NCI-H2107 treated with DMSO at 0.1 percent for 48 hours (cell line): ENCODE measurements around the gene BHLHE23.

Experiments
- DNase-seq: peaks from one replicate; lab custom pipeline; 2025; ENCODE audit not compliant: unreplicated experiment; lab: John Stamatoyannopoulos, UW

The BHLHE23 gene

DNA sequence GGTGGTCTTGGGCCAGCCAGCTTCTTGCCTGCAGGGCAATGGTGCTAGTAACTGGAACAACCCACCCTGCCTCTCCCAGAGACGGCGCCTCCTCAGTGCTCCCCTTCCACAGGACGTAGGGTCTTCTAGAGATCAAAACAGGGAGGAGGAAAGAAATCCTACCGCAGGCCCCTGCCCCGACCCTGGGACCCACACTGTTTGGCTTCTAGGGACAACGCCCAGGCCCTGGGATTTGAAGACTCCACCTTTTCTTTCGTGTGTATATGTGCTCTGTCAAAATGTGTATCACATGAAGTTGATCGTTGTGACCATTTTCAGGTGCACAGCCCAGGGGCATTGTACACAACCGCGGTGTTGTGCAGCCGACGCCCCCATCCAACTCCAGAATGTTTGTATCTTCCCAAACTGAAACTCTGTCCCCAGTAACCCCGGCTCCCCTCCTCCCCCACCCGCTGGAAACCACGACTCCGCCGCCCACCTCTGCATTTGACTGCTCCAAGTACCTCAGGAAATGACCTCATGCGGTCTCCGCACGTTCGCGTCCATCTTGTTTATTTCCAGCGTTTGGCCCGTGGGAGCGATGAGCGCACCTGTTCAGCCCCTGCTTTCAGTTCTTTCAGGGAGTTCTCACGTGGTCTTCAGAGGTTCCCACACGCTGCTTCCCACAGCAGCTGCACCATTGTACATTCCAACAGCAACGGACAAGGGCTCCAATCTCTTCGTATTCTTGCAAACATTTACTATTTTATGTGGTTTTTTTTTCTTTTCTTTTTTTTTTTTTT lies 3.4 kb upstream of the BHLHE23 start:
- DNase-seq, result peak; percentile 86

DNA sequence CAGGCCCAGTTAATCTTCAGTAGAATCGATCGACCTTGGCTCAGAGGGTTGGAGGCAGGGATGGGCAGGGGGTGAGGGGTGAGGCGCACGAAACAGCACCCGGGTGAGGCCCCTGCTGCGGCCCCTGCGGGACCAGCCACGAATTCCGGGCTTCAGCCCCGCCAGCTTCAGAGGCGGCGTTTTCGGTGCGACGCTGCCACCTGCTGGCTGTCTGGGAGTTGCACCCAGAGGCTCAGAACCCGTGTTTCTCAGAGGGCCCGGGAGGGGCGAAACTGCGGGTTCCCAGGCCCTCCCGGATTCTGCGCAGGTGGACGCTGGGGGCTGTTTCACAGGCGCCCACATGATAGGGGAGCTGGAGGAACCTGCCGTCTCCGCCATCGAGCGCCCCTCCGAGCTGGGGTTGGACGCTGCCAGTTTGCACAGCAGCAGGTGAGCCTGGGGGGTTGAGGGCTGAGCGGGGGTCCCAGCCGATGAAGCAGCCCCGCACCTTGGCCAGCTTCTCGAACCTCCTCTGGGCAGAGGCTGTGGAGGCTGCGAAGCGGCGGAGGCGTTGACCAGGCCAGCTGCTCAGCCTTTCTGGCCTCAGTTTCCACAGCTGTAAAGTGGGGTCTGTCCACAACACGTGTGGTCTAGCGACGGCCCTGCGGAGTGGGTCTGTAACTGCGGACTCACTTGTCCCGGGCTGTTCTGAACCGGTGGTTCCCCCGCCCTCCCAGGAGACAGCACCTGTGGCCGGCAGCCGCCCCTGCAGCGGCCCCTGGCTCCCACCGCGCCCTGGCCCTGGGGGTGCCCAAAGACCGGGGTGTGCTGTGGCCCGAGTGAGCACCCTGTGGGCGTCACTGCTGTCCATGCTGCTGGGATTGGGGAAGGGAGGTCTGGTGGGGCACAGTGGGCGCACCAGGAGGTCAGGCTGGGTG lies 2.5 kb upstream of the BHLHE23 start:
- DNase-seq, result peak; percentile 54

DNA sequence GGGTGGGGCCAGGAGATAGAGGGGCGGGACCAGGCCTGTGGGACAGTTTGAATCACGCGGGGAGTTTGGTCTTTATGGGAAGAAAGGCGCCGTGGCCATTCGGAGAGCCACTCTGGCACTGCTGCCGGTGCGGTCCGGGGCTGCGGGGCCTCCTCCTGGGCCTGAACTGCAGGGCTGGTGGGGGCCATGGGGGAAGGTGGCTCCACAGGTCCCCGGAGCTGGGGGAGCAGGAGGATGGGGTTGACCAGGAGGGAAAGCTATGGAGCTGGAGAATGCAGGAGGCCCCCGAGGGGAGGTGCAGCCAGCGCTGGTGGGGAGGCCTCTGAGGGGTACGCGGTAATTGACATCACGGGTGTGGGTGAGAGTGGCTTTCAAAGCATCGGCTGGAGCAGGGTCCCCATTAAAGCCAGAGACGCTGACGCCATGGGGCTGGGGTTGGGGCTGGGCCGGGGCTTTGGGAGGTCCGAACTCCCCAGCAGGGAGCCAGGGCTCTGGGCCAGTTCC lies 1.8 kb upstream of the BHLHE23 start:
- DNase-seq, result no peak

DNA sequence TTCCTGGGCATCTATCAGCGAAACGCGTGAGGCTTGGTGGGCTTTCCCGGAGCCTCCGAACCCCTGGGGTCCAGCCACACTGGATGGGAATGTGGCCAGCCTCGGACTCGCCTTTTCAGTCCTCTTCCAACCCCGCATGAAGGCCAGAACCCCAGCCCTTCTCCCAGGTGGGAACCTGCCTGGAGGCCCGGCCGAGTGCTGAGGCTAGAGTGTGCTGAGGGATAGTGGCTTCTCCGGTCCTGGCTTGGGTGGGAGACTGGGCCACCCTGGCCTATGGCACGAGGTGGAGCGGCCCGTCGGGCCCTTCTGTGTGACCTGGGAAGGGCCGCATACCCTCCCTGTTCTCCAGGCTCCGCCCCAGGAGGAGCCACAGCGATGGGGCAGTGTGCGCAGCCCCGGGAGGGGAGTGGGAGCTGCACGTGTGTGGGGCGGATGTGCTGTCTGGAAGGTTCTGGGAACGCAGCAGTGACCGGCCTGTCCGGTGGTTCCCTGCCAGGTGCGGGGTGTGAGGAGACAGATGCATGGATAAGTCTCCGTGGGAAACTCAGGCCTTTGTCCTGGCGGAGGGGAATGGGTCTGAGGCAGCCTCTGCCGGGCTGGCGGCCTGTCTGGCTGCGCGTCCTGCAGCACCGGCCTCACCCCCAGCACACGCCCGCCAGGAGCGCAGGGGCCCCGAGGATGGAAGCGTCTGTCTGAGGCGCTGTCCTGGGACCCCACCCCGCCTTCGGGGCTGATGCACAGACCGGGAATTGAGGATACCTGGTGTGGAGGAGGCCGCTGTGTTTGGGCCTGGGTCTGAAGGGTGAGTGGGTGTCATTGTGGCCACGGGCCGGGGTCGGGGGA lies 1.1 kb upstream of the BHLHE23 start:
- no peak for DNase-seq

DNA sequence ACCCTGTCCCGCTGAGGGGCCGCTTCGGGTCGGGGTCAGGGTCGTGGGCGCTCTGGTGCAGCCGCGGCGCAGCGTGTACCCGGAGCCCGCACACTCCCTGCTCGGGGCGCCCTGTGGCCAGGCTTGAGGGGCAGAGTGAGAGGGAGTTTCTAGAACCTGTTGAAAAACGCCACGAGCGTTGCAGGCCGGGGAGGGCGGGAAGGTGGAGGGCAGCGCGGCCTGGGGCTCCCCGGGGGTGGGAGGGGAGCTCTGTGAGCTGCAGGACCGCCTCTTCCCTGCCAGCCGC lies 539 bp upstream of the BHLHE23 start:
- no peak for DNase-seq

DNA sequence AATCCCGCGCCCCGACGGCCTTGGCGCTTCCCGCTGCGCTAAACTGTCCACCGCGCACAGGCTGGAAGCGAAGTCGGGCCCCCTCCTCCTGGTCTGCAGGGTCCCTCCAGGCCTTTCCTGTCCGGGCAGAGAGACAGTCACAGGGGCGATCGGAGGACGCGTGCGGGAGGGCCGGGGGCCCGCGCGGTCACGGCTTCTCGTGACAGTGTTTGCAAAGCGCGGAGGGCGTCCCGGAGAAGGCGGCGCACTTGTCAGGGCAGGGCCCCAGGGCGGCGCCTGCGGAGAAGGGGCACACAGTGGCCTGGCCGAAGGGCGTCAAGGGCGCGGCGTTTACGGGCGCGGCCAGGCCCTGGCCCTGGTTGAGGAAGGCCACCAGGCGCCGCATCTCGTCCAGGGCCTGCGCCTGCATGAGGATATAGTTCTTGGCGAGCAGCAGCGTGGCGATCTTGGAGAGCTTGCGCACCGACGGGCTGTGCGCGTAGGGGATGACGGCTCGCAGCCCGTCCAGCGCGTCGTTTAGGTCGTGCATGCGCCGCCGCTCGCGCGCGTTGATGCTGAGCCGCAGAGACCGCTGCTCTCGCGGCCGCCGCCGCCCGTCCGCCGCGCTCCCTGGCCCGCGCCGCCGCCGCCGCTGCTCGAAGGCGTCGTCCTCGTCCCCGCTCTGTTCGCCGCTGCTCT lies 763 bp downstream of the BHLHE23 start:
- no peak for DNase-seq

DNA sequence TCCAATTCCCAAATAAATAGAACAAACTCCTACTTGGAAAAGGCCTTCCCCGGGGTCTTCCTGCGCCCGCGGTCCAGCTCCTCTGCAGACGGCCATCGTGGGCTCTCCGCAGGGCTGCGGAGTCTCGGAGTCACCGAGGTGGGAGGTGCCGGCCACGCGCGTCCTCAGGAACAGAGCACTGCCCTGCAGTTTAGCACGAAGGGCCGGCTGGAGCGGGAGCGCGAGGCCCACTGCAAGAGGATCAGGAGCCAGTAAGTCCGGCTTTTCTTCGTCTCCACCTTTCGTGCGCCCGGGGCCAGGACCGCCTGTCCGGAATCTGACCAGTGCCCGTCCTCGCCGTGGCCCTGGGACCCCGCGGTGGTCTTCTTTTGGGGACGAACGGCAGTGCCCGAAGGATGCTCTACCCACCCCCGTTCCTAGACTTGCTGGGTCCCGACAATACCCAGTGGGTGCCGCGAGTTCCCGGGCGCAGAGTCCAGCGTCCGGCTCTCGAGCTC lies 1.4 kb downstream of the BHLHE23 start:
- DNase-seq, result no peak

DNA sequence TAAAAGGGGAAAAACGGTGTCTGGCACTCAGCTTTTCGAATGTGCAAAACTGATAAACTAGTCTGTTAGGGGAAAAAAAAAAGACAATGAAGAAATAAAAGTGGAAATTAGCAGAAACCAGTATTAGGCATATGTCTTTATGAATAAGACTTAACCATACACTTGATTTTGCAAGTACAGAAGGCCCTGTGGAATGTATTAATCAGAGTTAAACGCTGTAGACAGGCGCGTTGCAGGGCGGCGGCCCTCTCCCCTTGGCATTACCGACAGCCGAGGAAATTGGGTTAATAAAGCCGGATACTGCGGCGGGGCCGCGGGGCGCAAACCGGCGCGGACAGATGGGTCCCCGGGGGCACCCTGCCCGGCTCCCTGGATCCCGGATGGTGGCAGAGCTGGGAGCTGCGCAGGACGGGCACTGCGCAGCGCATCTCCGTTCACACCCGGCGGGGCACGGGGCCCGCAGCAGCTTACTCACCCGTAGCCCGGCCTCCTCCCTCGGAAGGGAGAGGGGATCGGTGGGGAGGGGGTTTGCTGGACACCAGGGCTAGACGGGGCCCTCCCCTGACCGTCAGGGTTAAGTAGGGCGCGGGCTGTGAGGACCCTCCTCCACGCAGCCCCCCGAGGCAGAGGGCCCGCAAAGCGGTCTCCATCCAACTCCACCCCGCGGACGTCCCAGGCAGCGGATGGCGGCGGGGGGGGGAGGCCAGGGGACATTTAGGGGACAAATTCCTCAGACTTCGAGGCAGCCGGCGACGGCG lies 2.0 kb downstream of the BHLHE23 start:
- no peak for DNase-seq

DNA sequence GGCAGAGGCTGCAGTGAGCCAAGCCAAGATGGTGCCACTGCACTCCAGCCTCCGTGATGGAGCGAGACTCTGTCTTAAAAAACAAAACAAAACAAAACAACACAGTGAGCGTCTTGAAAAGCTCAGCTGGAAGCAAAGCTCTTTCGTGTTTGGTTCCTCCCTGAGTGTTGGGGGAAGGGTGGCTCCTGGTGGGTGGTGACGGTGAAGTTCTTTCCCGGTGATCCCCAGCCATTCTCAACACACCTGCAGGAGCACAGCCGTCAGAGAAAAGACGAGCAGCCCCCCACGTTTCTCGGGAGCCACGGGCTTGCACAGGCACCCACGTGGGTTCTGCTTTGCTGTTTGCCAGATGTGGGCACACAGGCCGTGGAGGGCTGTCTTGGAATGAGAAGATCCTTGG lies 3.2 kb downstream of the BHLHE23 start:
- DNase-seq, result no peak

DNA sequence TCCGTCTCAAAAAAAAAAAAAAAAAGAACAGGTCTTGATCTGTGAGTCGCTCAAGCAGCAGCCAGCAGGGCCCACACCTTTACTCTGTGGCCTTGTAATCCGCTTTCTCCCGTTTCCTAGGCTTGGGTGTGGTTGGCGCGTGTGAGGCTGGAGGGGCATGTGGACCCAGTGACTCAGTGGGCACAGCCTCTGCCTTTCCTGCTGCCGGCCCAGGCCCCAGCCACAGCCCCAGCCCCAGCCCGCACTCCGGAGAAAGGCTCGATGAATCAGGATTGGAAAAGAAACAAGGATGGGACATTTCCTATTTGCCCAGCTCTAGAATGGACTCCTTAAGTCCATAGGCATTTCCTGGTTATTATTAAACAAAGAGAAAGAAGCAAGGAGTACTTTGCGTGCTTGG lies 4.3 kb downstream of the BHLHE23 start:
- DNase-seq, result no peak

DNA sequence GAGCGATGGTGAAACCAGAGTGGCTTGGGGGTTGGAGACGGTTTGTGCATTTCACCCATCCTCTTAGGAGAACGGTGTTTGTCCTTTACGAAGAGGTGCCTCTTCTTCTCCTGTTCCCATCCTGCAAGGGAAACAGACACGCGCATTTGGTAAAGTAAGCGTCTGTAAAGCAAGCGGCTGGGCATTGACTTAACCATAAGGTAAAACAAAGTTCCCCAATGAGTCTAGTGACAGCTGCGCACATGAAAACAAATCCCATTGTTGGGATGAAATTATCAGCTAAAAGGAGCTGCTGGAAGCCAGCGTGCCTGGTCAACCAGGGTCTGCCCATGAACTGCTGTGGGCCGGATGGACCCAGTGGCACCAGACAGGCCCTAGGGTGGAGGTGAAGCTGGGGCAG lies 5.8 kb downstream of the BHLHE23 start:
- no peak for DNase-seq

DNA sequence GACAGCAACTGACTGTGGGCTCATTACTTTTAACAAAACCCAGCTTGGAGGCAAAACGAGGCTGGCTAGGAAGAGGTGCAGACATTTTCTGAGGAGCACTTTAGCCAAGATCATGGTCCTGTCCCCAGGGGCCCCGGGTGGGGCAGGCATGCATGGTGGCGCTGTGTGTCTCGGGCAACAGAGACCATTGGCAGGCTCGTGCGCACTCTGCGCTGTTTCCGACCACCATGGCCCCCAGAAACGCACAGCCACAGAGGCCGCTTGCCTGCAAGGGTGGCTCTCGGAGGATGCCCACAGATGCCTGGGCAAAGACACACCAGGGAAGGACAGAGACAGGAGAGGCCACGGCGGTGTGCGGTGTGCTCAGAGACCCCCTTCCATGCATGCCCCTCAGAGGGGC lies 6.7 kb downstream of the BHLHE23 start:
- no peak for DNase-seq

DNA sequence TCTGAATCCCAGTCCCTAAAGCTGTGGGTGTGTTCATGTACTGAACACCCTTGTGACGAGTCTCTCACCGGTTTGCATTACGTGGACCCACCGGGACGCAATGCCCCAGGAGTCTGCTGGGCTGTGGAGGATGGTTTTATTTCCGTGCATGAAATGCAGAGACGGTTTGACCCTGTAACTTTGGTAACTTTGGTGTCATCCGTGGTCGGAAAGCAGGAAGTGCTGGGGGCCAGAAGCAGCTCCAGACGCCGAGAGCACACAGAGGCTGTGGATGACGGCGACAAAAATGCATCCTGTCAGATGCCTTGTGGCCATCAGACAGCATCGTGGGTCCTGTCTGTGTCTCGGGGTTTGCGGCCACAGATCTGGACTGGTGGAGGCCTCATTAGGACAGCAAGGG lies 7.2 kb downstream of the BHLHE23 start:
- DNase-seq, result no peak

DNA sequence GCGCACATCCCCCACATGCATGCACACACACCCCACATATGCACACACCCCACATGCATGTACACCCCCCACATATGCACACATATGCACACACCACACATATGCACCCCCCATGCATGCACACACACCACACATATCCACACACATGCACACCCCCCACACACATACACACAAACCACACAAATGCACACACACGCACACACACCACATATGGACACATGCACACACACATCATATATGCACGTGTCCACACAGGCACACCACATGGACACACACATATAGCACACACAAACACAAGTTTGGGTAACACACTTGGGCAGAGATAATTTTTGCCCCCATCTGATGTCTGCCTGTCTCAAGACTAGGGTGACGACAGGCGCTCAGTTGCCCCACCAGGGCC lies 8.3 kb downstream of the BHLHE23 start:
- DNase-seq, result no peak

DNA sequence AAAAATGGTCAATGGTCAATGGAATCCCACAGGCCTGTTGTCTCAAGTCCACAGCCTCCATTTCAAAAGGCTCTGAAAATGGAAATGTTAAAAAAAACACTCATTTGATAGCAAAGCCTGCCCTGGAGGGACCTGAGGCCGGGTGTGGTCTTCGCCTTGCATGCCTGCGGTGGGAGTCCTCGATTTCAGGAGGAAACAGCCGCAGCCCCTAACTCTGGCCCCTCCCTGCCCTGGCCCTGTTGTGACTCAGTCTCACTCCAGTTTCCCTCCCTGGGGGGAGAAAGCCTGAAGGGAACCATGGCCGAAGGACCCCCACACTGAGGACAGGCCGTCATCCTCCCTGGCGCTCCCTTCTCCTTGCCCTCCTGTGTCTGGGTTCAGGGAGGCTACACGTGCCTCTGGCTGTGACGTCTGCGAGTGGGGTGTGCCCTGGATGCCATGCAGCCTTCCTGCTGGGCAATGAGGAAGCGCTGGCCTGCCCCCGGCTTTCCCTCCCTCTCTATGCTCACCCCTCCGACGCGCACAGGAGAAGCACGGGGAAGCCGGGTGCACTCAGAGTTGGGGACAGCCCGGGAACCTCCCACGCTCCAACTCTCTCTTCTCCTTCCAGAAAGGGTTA lies 9.2 kb downstream of the BHLHE23 start:
- no peak for DNase-seq

DNA sequence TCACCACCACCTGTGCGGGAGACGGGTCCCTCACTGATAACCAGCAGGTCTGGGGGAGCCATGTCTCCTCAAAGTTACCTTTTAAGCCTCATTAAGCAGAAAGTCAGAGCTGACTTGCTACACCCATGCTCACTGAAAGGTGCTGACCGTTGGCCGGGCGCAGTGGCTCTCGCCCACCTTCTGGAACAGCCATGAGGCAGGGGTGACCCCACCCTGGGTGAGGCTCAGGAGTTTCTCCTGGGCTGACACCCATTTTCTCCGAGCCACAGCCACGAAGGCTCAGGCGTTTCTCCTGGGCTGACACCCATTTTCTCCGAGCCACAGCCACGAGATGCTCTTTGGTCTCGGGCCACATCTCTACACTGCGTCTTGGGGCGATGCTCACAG lies 10.2 kb downstream of the BHLHE23 start:
- DNase-seq, result no peak

DNA sequence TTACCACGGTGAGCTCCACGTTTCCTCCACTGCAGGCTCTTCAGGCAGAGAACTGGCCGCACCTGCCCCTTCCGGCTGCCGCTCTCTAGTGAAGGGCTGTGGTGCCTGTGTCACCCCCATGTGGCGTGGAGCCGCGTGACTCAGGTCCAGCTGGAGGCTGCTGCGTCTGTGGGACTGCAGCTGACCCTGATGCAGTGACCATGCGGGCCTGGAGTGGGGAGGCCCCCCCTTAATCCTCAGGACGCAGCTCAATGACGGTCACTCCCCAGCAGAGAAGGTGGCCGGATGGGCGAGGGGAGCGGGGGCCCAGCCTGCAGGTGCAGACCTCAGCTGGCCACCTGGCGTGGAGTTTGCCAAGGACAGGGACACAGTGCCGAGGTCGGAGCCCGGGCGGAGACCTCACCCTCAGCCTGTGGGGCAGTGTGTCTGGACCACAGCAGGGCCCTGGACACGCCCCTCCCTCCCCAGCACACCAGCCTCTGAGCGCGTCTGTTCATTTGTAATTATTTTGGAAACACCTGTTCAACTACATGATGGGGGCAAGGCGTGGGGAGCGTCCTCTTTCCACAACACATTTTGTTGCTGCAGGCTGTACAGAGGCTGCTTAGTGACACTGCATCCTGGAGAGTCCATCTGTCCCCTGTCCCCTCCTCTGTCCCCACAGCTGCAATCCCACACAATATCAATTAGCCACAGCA lies 10.7 kb downstream of the BHLHE23 start:
- no peak for DNase-seq

DNA sequence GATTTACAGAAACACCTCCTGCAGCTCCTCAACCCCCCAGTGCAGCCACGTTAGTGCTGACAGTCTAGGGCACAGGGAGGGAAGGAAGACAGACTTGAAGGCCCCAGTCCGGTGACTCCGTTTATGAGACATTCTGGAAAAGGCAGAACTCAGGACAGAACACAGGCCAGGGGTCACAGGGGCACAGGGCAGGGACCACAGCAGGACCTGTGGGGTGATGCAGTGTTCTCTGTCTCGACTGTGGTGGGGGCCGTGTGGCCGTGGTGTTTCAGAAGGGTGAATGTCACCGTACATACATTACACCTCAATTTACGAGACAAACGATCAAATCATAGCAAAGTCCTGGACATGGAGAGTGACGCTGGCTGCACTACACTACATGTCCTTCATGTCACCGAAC lies 11.3 kb downstream of the BHLHE23 start:
- no peak for DNase-seq

DNA sequence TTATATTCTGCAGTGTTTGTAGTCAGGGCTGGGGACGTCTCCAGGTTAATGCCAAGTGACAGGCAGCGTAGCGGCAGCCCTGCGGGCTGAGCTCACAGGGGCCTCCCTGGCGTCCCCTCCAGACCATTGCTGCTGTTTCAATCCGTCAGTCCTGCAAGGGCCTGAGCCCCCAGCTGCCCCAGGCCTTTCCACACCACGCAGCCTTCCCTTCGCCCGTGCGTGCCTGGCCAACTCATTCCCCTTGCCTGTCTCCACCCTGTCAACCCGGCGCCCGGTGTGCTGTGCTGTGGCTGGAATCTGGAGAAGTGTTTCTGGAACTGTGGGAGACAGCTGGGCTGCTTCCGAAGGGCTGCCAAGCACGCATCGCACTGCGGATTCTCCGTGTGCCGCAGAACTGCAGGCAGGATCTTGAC lies 11.9 kb downstream of the BHLHE23 start:
- DNase-seq, result no peak
